K562 (cell line): ENCODE measurements around the gene SORCS2. TPM values are rescaled to one million over a fixed set of nuclear protein-coding genes. Genes with fewer than 3 reads are reported as not detected.

Source experiments
- ATF6 ChIP-seq: sonication (generic); formaldehyde crosslinking; IDR thresholded peaks from 2 replicates; pipeline ENCODE4 v1.4.0; 2020; ENCODE audit warnings: mild to moderate bottlenecking, missing genetic modification reagents
- CBX8 ChIP-seq: fragments of 200-600 bp; sonication (generic); IDR thresholded peaks from 2 replicates; pipeline ENCODE4 v1.6.1; 2012; ENCODE audit warnings: borderline replicate concordance, mixed run types, low read depth, mild to moderate bottlenecking, moderate library complexity, mixed read lengths, low read length, control low read depth, inconsistent platforms; ENCODE audit not compliant: poor library complexity, severe bottlenecking; ENCODE audit errors: extremely low read depth
- CREB1 ChIP-seq, 2 experiments: sonication (generic) in 1 of 2; formaldehyde crosslinking in 1 of 2; IDR thresholded peaks; 2 replicates each; pipeline versions ENCODE4 v1.6.1 to v1.8.0; 2012 to 2022; ENCODE audit warnings: inconsistent platforms in 1 of 2, mild to moderate bottlenecking in 1 of 2, missing genetic modification reagents in 1 of 2, moderate library complexity in 1 of 2
- FOXA3 ChIP-seq, 2 experiments: fragments of 450-650 bp in 1 of 2; sonication (generic) in 1 of 2; formaldehyde crosslinking; IDR thresholded peaks in 1 of 2; conservative IDR thresholded peaks in 1 of 2; 2 replicates each; pipeline versions ENCODE4 v1.4.0 to v1.8.0; 2020 to 2022; ENCODE audit warnings: mild to moderate bottlenecking in 2 of 2, missing genetic modification reagents in 1 of 2
- MAFG ChIP-seq: fragments of 450-650 bp; conservative IDR thresholded peaks from 2 replicates; pipeline ENCODE4 v1.6.1; 2016; ENCODE audit warnings: missing genetic modification characterization, missing compliant biosample characterization
- ZNF668 ChIP-seq: fragments of 250-450 bp; sonication (Bioruptor Pico); IDR thresholded peaks from 2 replicates; pipeline ENCODE4 v1.8.0; 2022; ENCODE audit warnings: mild to moderate bottlenecking, inconsistent platforms
- polyA plus RNA-seq, 8 experiments: library from polyadenylated mRNA; depleted of rRNA in 4 of 8; stranded (reverse) in 5 of 8; unstranded in 3 of 8; fragments of >200 nt; fragmentation: Nextera tagmentation in 2 of 8; fragmentation: Illumina TruSeq in 1 of 8; extraction: Ambion mirVana in 2 of 8; extraction: Trizol in 1 of 8; gene quantifications; 2 replicates each; pipeline versions ENCODE4 v1.2.1 to v1.2.3, GENCODE V29; 2011 to 2014; ENCODE audit warnings: inconsistent platforms in 1 of 8, missing spikeins in 1 of 8
- total RNA-seq, 7 experiments: library from RNA; depleted of rRNA in 6 of 7; stranded (reverse); fragments of >200 nt in 6 of 7; fragmentation: Illumina TruSeq in 2 of 7; extraction: Trizol in 2 of 7; gene quantifications; 2 replicates each; pipeline versions ENCODE4 v1.2.1 to v1.2.3, GENCODE V29; 2011 to 2021; ENCODE audit warnings: low replicate concordance in 1 of 7
- TF ChIP-seq, protein P1 (sequence below): IDR thresholded peaks from 3 replicates; pipeline ENCODE4 v1.6.1; 2011; ENCODE audit warnings: borderline replicate concordance, mild to moderate bottlenecking, moderate library complexity; ENCODE audit not compliant: insufficient read length; ENCODE audit errors: extremely low read depth

SORCS2 gene
- total and polyA plus RNA-seq, 9 of the 15 experiments (the other 6 are each of a cell fraction or from before 2014, with no cell fraction given) = not detected

DNA sequence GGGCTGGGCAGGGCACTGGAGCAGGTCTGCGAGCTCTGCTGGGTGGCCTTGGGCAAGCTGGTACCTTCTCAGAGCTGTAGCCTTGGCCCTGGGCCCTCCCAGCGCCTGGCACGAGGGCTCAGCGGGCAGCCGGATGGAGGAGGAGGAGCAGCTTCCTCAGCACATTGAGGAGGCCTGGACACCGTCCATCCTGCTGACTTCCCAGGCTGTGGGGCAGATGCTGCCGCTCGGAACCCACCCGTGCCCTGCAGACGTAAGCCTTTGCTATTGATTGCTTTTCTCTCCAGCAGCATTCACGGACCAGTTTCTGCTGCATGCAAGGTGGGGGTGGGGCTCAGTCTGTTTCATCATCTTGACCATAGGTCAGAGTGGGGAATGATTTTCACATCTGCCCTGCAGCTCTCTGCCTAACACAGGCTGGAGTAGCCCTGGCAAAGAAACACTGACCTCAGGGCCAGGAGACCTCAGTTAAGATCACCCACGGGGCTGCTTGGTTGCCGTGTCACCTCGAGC lies 323.1 kb downstream of the SORCS2 start (continued):
- TF ChIP-seq ATF6 = no peak
- TF ChIP-seq CREB1 (IDR thresholded peaks at IDR 0.05) = no peak
- TF ChIP-seq CREB1 (CRISPR knock-in tag; IDR thresholded peaks at IDR 0.05) = no peak
- no peak for TF ChIP-seq FOXA3 (CRISPR knock-in tag; conservative IDR thresholded peaks at IDR 0.05 in 1 of 2, IDR thresholded peaks at IDR 0.05 in 1 of 2)
- TF ChIP-seq MAFG (tag) = no peak
- TF ChIP-seq, protein P1, sequence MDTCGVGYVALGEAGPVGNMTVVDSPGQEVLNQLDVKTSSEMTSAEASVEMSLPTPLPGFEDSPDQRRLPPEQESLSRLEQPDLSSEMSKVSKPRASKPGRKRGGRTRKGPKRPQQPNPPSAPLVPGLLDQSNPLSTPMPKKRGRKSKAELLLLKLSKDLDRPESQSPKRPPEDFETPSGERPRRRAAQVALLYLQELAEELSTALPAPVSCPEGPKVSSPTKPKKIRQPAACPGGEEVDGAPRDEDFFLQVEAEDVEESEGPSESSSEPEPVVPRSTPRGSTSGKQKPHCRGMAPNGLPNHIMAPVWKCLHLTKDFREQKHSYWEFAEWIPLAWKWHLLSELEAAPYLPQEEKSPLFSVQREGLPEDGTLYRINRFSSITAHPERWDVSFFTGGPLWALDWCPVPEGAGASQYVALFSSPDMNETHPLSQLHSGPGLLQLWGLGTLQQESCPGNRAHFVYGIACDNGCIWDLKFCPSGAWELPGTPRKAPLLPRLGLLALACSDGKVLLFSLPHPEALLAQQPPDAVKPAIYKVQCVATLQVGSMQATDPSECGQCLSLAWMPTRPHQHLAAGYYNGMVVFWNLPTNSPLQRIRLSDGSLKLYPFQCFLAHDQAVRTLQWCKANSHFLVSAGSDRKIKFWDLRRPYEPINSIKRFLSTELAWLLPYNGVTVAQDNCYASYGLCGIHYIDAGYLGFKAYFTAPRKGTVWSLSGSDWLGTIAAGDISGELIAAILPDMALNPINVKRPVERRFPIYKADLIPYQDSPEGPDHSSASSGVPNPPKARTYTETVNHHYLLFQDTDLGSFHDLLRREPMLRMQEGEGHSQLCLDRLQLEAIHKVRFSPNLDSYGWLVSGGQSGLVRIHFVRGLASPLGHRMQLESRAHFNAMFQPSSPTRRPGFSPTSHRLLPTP = no peak
- TF ChIP-seq ZNF668 (CRISPR knock-in tag) = no peak
- TF ChIP-seq CBX8 = no peak
- TF ChIP-seq, all 486 proteins: peak for 0
